NCI-H345 treated with DMSO at 0.1 percent for 48 hours (cell line): ENCODE measurements around the gene SETD2.

Source experiments
- DNase-seq: peaks from one replicate; lab custom pipeline; 2025; ENCODE audit not compliant: unreplicated experiment; lab: John Stamatoyannopoulos, UW

SETD2 gene

DNA sequence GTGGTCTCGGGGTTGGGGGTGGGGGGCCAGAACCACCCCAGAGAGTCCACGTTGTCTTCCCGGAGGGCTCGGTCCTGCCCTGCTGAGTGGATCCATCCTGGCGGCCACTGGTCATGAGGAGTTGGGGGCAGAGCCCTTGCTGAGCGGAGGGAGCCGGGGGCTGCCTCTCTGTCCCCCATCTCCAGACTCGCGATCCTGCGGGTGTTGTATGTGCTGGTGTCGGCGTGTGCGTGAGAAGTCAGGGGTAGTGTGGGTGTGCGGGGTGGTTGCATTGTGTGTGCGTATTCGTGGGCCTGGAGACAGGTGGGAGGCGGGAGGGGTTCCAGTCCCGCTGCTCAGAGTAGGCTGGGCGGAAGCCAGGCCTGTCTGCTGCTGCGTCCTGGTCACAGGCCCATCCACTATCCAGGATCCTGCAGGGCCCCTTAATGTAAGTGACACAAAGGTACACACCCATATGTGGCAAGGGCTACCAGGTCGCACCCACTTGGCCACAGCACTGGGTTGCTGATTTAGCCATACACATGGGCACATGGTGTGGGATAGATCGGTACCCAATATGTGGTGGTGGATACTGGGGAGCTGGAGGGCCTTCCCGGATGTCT lies 153.7 kb downstream of the SETD2 start:
- DNase-seq = no peak

DNA sequence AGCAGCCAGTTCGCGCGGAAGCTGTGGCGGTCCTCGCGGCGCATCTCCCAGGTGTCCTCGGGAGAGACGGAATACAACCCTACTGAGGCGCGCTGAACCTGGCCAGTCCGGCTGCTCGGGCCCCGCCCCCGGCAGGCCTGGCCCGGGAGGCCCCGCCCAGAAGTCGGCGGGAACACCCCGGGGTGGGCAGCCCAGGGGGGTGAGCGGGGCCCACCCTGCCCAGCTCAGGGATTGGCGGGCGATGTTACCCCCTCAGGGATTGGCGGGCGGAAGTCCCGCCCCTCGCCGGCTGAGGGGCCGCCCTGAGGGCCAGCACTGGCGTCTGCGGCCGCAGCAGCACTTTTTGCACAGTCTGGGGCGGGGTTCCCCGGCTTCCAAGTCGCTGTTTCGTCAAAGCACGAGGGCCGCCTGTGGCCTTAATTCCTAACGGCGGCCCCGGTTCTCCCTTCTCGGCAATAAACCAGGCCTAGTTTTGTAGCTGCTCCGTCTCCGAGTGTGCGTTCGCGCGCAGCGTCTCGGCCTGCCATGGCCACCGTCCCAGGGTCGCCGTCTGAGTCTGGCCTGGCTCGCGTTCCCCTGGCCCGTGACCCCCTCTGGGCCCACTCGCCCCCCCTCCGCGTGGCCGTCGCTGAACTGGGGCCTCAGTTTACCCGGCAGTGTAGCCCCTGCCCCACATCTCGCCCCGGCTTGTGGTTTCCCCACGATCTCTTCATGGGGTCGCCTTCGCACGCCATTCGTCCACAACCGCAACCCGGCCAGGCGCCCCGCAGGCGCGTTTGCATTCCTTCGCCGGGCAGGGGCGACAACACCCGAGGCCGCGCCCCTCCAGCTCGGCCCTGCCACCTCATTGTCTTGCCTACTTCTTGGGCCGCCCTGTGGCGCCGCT lies 154.4 kb downstream of the SETD2 start:
- DNase-seq = peak; percentile 83

DNA sequence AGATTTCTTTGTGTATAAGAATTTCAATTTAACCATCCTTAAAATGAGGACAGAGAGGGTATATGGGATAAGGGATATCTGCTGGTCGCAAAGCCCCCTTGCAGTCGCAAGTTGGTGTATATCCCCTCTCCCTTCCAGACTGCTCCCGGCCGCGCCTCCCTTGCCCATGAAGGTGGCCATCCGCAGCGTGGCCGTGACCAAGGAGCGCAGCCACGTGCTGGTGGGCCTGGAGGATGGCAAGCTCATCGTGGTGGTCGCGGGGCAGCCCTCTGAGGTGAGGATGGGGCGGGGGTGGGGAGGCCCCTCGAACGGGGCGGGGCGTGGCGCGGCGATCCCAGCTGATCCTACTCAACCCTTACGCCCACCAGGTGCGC lies 155.1 kb downstream of the SETD2 start:
- no peak for DNase-seq

DNA sequence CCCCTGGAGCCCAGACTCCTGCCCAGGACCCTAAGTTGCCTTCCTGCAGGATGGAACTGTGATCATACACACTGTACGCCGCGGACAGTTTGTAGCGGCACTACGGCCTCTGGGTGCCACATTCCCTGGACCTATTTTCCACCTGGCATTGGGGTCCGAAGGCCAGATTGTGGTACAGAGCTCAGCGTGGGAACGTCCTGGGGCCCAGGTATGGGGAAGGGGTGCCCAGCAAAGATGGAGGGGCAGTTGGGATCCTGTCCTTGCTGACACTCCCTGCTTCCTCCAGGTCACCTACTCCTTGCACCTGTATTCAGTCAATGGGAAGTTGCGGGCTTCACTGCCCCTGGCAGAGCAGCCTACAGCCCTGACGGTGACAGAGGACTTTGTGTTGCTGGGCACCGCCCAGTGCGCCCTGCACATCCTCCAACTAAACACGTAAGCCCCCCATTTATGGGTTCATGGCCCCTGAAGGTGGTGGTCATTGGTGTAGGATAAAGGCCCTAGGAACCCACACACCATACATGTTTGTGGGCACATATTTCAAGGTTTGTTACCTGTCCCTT lies 155.6 kb downstream of the SETD2 start:
- no peak for DNase-seq

DNA sequence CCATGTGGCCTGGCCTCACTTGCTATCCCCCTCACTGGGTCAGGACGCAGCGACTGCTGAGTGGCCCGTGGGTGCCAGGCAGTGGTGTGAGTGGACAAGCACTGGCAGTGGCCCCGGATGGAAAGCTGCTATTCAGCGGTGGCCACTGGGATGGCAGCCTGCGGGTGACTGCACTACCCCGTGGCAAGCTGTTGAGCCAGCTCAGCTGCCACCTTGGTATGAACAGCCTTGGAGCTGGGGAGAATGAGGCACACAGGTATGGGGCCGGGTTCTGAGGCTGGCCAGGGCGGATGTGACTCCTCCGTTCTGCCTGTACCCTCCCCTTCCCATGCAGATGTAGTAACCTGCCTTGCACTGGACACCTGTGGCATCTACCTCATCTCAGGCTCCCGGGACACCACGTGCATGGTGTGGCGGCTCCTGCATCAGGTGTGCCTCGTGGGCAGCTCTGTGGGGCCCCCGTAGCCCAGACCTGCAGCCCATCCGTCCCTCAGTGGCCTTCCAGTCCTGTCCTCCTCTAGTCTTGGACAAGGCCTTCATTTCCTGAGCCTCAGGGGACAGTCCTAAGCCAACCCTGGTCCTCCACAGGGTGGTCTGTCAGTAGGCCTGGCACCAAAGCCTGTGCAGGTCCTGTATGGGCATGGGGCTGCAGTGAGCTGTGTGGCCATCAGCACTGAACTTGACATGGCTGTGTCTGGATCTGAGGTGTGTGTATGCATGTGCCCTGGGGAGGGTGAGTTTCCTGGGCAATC lies 156.3 kb downstream of the SETD2 start:
- DNase-seq = no peak

DNA sequence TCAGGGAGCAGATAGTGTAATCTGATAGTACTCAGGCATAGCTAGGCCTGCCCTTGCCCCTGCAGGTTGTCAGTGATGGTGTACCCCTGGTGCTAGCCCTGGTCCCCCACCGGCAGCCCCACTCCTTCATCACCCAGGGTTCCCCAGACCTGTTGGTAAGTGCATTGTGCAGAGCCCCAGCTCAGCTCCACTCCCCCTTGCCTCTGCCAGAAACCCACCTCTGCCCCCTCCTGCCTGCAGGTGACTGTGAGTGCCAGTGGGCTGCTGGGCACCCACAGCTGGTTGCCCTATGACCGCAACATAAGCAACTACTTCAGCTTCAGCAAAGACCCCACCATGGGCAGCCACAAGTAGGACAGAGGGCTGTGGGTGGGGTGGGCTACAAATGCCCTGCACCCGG lies 156.9 kb downstream of the SETD2 start:
- DNase-seq = no peak

DNA sequence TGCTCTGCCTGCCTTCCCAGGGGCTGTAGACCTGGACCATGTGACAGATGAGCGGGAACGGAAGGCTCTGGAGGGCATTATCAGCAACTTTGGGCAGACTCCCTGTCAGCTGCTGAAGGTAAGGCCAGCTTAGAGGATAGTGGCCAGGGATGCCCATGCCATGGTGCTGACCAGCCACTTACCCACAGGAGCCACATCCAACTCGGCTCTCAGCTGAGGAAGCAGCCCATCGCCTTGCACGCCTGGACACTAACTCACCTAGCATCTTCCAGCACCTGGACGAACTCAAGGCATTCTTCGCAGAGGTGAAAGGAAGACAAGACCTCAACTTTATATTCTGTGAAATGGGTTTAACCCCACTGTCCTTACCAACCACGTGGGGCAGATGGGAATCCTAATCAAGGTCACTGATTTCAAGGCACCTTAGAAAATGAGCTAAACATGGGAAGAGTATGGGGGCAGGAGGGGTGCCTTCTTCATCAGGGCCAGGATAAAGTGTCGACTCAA lies 157.7 kb downstream of the SETD2 start:
- DNase-seq = no peak

DNA sequence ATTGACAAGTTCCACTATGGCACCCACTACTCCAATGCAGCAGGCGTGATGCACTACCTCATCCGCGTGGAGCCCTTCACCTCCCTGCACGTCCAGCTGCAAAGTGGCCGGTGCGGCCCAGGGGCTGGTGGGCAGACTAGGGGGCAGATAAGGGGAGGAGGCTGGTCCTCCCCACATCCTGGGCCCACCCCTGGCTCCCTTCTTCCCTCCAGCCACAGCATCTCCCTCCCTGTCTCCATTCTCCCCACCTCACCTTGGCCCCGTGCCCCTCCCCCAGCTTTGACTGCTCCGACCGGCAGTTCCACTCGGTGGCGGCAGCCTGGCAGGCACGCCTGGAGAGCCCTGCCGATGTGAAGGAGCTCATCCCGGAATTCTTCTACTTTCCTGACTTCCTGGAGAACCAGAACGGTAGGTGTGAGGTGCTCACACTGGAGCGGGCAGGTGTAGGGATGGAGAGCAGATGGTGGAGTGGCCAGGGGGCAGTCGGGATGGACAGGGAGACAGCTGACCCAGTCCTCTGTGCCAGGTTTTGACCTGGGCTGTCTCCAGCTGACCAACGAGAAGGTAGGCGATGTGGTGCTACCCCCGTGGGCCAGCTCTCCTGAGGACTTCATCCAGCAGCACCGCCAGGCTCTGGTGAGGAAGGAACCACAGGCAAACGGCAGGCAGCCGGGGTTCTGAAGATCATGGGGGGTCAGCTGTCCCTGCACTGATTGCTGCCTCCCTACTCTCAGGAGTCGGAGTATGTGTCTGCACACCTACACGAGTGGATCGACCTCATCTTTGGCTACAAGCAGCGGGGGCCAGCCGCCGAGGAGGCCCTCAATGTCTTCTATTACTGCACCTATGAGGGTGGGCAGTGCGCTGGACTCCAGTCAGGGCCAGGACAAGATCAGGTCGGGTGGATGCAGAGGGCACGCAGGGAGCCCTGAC lies 158.4 kb downstream of the SETD2 start:
- no peak for DNase-seq

DNA sequence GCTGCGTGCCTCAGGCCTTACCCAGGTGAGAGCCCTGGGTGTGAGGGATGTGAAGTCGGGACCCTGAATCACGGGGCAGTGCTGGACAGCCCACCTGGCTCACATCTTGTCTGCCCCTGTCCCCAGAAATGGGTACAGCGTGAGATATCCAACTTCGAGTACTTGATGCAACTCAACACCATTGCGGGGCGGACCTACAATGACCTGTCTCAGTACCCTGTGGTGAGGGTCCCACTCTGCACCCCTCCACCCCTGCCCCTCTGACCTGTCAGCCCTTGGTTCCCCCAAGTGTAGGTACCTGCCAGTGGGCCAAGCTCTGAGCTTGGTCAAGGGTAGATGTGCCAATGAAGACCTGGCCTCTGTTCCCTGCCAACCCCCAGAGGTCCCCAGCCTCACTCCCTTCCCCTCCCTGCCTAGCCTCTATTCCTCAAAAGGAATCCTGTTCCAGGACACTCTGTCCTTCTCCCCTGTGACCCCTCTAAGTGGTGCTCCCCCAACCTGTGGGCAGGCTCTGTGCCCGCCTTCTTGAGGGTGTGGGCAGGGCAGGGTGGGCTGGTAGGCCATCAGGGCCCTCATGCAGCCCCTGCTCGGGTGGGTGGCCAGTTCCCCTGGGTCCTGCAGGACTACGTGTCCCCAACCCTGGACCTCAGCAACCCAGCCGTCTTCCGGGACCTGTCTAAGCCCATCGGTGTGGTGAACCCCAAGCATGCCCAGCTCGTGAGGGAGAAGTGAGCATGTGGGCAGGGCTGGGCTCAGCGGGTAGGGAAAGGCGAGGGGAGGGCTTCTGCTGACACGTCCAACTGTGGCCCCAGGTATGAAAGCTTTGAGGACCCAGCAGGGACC lies 159.3 kb downstream of the SETD2 start:
- DNase-seq = no peak

DNA sequence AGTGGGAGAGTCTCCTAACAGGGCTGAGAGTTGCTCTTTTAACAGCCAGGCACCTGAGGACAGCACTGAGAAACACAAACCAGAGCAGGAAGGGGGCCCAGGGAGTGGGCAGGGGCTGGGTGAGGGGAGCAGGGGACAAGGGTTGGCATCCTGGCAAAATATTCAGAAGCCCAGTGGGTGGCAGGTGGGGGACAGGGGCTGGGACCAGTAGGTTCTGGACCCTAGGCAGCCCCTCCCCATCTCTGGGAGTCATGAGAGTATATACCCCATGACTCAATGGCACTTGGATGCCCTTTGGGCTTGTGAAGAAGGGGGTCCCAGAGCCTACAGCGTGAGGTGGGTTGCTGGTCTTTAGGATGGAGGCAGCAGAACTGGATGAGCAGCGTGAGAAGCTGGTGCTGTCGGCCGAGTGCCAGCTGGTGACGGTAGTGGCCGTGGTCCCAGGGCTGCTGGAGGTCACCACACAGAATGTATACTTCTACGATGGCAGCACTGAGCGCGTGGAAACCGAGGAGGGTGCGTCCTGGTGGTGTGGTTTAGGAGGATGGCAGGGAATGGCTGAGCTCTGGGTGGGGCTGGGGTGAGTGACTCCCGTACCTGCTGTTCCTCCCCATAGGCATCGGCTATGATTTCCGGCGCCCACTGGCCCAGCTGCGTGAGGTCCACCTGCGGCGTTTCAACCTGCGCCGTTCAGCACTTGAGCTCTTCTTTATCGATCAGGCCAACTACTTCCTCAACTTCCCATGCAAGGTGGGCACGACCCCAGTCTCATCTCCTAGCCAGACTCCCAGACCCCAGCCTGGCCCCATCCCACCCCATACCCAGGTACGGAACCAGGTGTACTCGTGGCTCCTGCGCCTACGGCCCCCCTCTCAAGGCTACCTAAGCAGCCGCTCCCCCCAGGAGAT lies 160.2 kb downstream of the SETD2 start:
- DNase-seq = no peak

DNA sequence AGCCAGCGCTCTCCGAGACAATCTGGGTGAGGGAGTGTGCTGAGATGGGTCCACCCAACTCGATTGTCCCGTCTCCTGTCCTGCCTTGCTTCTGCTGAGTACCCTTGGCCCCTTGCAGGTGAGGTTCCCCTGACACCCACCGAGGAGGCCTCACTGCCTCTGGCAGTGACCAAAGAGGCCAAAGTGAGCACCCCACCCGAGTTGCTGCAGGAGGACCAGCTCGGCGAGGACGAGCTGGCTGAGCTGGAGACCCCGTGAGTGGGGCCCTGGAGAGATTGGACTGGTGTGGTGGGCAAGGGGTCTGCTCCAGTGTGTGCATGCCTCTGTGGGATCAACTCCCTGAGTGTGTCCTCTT lies 160.9 kb downstream of the SETD2 start:
- no peak for DNase-seq

DNA sequence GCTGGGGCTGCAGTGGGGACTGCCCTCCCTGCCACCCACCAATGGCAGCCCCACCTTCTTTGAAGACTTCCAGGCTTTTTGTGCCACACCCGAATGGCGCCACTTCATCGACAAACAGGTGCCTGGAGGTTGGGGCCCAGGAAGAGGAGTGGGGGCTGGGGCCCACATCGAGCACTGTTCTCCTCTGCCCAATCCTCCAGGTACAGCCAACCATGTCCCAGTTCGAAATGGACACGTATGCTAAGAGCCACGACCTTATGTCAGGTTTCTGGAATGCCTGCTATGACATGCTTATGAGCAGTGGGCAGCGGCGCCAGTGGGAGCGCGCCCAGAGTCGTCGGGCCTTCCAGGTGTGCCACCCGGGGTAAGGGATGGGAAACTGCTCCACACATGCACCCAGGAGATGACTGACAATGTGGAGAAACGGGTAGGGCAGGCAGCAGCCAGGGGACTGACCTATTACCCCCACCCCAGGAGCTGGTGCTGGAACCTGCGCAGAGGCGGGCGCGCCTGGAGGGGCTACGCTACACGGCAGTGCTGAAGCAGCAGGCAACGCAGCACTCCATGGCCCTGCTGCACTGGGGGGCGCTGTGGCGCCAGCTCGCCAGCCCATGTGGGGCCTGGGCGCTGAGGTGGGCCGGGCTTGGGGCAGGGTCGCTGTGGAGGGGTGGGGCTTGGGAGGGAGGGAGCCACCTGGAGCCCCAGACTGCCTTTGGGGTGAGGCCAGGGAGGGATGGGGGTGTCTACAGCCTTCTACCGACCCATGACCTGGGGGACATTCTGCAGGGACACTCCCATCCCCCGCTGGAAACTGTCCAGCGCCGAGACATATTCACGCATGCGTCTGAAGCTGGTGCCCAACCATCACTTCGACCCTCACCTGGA lies 161.5 kb downstream of the SETD2 start:
- no peak for DNase-seq

DNA sequence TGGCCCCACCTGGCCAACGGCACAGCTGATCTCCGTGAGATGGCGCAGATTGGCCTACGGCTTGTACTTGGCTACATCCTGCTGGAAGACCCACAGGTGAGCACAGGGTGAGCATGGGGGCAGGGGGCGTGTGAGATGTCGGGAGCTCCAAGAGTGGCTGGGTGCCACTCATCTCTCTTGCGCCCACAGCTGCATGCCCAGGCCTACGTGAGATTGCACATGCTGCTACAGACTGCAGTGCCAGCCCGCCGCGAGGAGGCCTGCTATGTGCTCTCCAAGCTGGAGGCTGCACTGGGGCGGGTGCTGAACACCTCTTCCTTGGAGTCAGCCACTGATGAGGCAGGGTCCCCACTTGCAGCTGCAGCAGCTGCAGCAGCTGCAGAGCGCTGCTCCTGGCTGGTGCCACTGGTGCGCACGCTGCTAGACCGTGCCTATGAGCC lies 162.2 kb downstream of the SETD2 start:
- DNase-seq = no peak

DNA sequence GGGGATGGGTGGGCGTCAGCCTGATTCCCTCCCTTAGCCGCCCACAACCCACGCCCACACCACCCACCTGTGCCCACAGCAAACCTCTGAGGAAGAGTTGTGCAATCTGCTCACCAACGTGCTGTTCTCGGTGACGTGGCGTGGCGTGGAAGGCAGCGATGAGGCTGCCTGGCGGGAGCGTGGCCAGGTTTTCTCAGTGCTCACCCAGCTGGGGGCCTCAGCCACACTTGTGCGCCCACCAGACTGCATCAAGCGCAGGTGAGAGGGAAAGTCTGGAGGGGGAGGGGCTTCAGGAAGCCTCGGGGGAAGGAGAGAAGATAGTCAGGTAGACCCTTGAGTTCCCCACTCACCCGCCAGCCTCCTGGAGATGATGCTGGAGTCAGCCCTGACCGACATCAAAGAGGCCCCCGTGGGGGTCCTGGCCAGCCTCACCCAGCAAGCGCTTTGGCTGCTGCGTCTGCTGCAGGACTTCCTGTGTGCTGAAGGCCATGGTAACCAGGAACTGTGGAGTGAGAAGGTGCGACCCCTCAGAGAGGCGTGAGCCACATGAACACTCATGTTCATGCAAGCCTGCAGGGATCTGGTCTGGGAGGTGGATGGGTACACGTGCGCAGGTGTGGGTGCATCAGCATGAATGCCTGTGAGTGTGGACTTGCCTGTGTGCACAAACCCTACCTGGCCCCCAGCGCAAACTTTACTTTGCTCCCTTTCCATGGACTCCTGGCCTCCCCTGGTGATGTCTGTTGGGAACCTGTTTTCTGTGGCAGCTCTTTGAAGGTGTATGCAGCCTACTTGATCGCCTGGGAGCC lies 162.8 kb downstream of the SETD2 start:
- DNase-seq = no peak

DNA sequence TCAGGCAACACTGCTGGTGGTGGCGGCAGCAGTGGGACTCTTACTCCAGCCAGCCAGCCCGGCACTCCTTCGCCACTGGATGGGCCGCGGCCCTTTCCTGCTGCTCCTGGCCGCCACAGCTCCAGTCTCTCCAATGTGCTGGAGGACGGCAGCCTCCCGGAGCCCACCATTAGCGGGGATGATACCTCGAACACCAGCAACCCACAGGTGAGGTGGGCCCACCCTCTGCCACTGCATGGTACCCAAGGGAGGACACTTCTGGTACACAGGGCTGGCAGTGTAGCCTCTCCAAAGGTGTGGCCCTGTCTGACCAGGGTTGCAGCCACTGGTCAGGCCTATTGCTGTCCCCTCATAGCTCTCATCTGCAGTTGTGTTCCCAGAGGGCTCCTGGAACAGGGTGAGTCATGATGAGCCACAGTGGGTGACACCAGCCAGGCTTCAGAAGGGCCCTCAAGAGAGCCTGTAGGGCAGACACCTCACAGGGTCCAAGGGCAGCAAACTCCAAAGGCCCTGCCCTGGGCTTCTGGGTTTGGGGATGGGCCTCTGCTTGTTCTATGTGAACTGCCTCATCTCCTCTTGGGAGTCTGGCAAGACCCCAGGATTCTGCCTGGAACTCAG lies 163.6 kb downstream of the SETD2 start:
- DNase-seq = no peak

DNA sequence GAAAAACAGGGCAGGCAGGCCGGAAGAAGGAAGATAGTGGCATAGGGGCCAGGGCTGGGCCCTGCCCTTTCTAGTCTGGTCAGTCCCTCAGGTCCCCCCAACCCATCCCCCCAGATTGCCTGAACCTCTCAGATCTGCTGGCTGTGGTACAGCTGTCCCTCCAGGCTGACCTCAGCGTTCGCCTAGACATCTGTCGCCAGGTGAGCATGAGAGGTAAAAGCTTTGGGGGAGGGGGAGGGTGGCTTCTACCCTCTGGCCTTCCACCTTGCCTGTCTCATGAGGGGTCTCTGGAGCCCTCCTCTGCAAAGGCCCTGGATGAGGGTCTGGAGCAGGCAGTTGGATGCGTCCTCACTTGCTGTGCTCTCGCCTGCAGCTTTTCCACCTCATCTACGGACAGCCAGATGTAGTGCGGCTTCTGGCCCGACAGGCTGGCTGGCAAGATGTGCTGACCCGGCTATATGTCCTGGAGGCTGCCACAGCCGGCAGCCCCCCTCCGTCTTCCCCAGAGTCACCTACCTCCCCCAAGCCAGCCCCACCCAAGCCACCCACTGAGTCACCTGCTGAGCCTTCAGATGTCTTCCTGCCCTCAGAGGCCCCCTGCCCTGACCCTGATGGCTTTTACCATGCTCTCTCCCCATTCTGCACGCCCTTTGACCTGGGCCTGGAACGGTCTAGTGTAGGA lies 164.3 kb downstream of the SETD2 start:
- no peak for DNase-seq
